NCI-H526 treated with DMSO at 0.1 percent for 48 hours (cell line): ENCODE data around the gene SP2.

Source experiments
- DNase-seq: peaks from one replicate; lab custom pipeline; 2025; lab: John Stamatoyannopoulos, UW

SP2 gene

DNA sequence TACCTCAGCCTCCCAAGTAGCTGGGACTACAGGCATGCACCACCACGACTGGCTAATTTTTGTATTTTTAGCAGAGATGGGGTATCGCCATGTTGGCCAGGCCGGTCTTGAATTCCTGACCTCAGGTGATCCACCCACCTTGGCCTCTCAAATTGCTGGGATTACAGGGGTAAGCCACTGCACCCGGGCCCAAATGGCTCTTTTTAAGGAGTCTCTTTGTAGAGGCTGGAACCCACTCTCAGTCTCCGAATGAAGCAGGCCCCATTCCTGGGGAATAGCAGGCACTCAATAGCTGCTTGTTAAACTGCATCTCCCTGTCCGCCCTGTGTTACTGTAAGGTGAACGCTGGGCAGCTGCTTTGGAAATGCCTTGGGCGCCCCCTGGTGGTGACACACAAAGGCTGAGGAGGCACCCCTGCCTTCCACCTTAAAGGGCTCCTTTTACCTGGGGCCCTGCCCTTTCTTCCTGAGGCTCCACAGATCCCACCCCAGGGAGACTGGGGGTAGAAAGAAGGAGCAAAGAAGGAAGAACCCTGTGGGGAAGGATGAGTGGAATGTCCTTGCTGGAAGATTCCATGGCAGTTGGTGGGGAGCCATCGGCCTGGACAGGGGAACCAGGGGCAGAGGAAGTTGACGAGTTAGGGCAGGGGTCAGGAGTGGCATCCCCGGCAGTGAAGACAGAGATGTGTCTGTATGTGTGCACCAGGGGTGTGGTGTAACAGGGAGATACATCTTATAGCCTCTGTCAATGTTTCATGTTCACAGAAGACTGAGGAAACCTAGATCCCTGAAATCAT is 6.1 kb upstream of the SP2 start:
- peak; percentile 65 for DNase-seq

- DNase-seq, result no peak
Observed at GRCh38 chr17:47891545-47892088, 4.4 kb upstream of the SP2 start.

DNA sequence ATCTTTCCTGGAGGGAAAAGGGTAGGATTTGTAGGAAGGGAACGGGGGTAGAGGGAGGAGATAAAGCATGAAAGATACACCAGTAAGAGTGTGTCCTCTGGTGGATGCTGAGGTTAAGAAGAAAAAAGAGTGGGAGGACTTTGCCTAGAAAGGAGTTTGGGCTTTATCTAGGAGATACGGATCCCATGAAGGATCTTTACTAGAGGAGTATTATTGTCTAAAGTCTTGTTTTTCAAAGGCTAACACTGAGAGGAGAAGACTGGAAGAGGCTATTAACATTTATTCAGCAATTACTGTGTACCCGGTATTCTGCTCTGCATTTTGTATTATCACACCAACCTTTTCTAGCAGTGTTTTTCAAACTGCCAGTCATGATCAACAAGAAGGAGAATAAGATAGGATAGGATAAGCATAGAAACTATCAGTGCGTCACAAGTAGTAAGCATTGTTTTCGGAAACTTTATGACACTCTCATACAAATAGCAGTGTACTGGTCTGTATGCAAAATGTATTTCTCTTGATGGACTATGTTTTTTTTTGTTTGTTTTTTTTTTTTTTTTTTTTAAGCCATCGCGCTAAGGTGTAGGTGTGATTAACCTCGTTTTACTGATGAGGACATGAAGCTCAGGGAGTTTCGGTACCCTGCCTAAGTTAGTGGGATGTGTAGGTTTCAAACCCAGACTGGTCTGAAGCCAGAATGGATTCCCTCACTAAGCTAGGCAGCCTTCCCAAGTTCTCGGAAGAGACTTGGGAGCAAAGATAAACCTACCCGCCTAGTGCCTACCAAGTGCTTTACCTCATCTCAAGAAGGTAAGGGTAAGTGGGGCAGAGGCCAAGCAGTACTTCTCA is 1.3 kb upstream of the SP2 start:
- DNase-seq, result no peak

GRCh38 chr17:47895347-47895855 is 635 bp upstream of the SP2 start:
- no peak for DNase-seq

- peak; percentile 66 for DNase-seq
Observed at GRCh38 chr17:47896672-47897490, 845 bp downstream of the SP2 start.

DNA sequence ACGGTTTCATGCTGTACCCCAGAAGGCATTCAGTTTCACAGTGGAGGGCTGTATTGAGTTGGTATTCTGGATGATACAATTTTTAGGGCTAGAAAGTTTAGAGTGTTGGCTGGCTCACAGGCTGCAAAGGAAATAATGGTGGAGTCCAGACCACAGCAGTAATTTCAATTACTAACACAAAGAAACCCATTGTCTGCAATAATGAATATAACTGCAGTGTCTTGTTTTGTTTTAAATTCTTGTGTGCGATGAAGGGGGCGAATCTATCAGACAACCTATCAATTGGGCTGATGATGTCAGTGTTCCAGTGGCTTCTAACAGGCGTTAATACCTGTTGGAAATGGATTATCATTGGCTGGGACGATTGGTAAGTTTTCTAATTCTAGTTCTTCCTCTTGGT is 1.5 kb downstream of the SP2 start:
- DNase-seq, result no peak

- no peak for DNase-seq
Observed at GRCh38 chr17:47898241-47898640, 2.2 kb downstream of the SP2 start.

GRCh38 chr17:47899643-47900042 is 3.6 kb downstream of the SP2 start:
- DNase-seq, result no peak

DNA sequence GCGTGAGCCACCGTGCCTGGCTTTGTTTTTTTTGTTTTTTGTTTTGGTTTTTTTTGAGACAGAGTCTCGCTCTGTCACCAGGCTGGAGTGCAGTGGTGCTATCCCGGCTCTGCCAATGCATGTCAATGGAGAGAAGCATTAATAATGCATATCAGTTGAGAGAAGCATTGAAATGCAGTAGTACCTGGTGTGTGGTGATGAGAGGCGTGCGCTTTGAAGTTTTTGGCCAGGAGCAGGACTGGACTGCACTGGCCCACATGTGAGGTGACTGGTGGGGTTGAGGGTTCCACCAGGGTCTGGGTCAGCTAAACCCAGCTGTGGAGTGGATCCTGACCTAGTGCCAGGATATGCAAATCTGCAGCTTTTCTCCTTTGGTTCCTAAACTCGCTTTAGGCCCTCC is 5.4 kb downstream of the SP2 start:
- no peak for DNase-seq

DNA sequence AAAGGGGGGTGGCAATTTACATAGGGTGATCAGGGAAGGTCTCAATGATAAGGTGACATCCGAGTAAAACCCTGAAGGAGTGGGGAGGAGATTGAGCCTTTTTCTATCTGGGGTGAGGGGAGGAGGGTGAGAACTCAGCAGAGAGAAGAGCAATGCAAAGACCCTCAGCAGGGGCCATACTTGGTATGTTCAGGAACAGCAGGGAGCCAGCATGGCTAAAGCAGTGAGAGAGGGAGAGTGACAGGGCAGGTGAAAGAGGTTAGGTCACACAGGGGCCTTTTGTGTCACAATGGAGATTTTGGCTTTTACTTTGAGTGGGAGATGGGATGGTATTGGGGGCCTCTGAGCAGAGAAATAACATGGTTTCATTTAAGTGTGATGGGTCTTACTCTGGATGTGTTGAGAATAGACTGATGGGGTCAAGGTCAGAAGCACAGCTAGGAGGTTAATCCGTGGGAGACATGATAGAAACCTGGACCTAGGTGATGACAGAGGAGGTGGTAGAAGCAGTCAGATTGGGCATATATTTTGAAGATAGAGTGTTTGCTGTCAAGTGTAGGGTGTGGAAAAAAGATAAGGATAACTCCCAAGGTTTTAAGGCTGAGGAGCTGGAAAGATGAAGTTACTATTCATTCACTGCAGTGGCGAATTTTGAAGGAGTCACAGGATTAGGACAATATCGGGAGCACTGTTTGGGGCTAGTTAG is 6.2 kb downstream of the SP2 start:
- no peak for DNase-seq

DNA sequence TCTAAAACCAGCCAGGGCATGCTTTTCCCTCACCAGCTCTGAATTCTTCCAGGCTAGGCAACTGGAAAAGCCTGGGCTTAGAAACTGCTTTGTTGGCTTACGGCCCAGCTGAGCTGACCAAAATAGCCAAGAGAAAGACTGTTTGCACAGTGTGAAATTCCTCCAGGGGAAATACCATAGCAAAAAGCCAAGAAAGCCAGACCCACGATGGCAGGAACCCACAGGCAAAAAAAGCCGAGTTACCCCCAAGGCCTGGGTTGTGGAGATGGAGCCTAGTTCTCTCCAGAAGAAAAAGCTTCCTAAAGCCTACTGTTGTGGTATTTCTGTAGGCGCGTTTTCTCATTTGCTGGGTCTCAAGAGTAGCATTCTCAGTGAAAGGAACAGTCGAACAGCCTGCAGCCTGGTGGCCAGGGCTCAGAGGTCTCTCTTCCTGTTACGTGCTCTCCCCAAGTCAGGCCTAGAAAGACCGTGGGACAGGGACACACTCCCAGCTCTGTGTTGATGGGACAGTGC is 9.2 kb downstream of the SP2 start:
- DNase-seq, result no peak

DNA sequence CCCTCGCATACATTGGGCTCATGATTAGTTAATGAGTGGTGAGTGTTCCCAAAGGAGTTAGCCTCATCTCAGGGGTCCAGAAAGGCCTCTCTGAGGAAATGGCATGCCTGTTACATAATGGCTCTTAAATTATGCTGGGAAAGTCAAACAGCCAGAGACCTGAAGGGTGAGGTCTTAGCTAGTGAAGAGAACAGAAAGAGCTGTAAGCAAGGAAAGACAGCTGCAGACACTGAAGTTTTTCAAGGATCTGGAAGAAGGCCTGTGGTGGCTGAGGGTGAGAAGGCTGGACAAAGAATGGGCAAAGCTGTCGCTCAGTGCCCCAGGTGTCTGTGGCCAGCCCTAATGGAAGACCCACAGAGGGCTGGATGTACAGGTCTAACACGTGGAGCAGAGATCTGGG is 10.4 kb downstream of the SP2 start:
- no peak for DNase-seq

- no peak for DNase-seq
Observed at GRCh38 chr17:47907932-47908562, 12.0 kb downstream of the SP2 start.

DNA sequence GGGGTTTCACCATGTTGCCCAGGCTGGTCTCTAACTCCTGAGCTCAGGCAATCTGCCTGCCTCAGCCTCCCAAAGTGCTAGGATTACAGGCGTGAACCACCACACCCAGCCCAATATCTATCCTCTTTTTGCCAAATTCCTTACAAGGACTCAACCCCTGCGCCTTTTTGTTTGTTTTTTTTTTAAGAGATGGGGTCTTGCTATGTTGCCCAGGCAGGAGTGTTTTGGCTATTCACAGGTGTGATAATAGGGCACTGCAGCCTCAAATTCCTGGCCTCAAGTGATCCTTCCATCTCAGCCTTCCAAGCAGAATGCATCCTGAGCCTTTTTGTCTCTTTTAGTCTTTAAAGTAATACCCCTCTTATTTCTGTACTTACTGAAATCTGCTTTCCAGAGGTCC is 17.0 kb downstream of the SP2 start:
- no peak for DNase-seq

GRCh38 chr17:47914306-47914948 is 18.4 kb downstream of the SP2 start:
- DNase-seq, result no peak

GRCh38 chr17:47915776-47916398 is 19.9 kb downstream of the SP2 start:
- DNase-seq, result no peak

GRCh38 chr17:47916489-47917208 is 20.6 kb downstream of the SP2 start:
- DNase-seq, result no peak

DNA sequence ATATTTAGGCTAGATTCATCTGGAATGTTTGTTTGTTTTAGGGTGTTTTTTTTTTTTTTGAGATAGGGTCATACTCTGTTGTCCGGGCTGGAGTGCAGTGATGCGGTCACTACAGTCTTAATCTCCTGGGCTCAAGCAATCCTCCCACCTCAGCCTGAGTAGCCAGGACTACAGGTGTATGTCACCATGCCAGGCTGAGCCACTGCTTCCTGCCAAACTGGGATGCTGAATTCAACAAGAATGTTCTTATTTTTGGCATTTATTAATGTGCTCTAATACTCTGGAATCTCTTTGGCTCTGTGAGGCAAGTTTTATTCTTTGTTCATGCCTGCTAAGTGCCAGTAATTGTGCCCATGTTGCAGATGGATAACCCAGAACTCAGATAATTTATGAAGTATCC is 21.5 kb downstream of the SP2 start:
- no peak for DNase-seq

- DNase-seq, result no peak
Observed at GRCh38 chr17:47918006-47918405, 22.0 kb downstream of the SP2 start.
